GM12878 (cell line): ENCODE results near the gene GSTM2.
"Not testable (repeated sequence)": the region's sequence is repeated elsewhere in the genome, so short reads cannot be mapped to it uniquely, and the experiment has no call there.

Source experiments
- CHD2 ChIP-seq: IDR thresholded peaks from 2 replicates; pipeline ENCODE4 v1.6.1; 2011; ENCODE audit warnings: low read depth, low read length, improper control_type of control experiment, borderline replicate concordance
- GATAD2B ChIP-seq: fragments of 450-650 bp; conservative IDR thresholded peaks from 2 replicates; pipeline ENCODE4 v1.6.1; 2017; ENCODE audit warnings: low read depth, mild to moderate bottlenecking, moderate library complexity
- MYC ChIP-seq: IDR thresholded peaks from 2 replicates; pipeline ENCODE4 v1.6.1; 2011; ENCODE audit warnings: mild to moderate bottlenecking, low read length, moderate library complexity, inconsistent platforms; ENCODE audit not compliant: insufficient read depth, insufficient replicate concordance, insufficient read length, severe bottlenecking
- SIN3A ChIP-seq: IDR thresholded peaks from 2 replicates; pipeline ENCODE4 v1.6.1; 2012; ENCODE audit warnings: low read depth, low read length, improper control_type of control experiment

- not testable (repeated sequence) for TF ChIP-seq GATAD2B, MYC, SIN3A, CHD2
Observed at GRCh38 chr1:109685890-109686289, 18.0 kb downstream of the GSTM2 start.
